GM21360 (cell line): ENCODE results near the gene ADAMTS2.

Experiments used
- ATAC-seq: cut with Tn5 transposase; IDR thresholded peaks from one replicate; pipeline ENCODE4 v1.9.1; 2021; ENCODE audit warnings: mild to moderate bottlenecking, moderate library complexity; ENCODE audit not compliant: unreplicated experiment

ADAMTS2 gene

GRCh38 chr5:179167871-179168451 lies 177.3 kb downstream of the ADAMTS2 start:
- ATAC-seq, result no peak

GRCh38 chr5:179166886-179167841 lies 178.1 kb downstream of the ADAMTS2 start:
- no peak for ATAC-seq

GRCh38 chr5:179166171-179166885 lies 178.9 kb downstream of the ADAMTS2 start:
- no peak for ATAC-seq

- ATAC-seq, result no peak
Observed at GRCh38 chr5:179165421-179166170, 179.7 kb downstream of the ADAMTS2 start.

GRCh38 chr5:179164331-179165311 lies 180.6 kb downstream of the ADAMTS2 start:
- no peak for ATAC-seq

GRCh38 chr5:179163236-179164155 lies 181.8 kb downstream of the ADAMTS2 start:
- ATAC-seq, result no peak

GRCh38 chr5:179162351-179163235 lies 182.7 kb downstream of the ADAMTS2 start:
- no peak for ATAC-seq

- ATAC-seq, result no peak
Observed at GRCh38 chr5:179161901-179162300, 183.4 kb downstream of the ADAMTS2 start.

GRCh38 chr5:179160584-179160983 lies 184.7 kb downstream of the ADAMTS2 start:
- ATAC-seq, result no peak

- no peak for ATAC-seq
Observed at GRCh38 chr5:179158556-179158955, 186.7 kb downstream of the ADAMTS2 start.

GRCh38 chr5:179154991-179155955 lies 190.0 kb downstream of the ADAMTS2 start:
- ATAC-seq, result no peak

GRCh38 chr5:179154346-179154990 lies 190.8 kb downstream of the ADAMTS2 start:
- ATAC-seq, result no peak

- ATAC-seq, result no peak
Observed at GRCh38 chr5:179153921-179154345, 191.3 kb downstream of the ADAMTS2 start.

GRCh38 chr5:179153341-179153901 lies 191.8 kb downstream of the ADAMTS2 start:
- no peak for ATAC-seq

GRCh38 chr5:179152941-179153340 lies 192.3 kb downstream of the ADAMTS2 start:
- no peak for ATAC-seq
